HCEC 1CT (cell line): Measurements from ENCODE around the gene NUP50.

Experiments used
- DNase-seq: peaks from one replicate; pipeline ENCODE4 v3.0.0-alpha.2; 2017

Gene NUP50

DNA sequence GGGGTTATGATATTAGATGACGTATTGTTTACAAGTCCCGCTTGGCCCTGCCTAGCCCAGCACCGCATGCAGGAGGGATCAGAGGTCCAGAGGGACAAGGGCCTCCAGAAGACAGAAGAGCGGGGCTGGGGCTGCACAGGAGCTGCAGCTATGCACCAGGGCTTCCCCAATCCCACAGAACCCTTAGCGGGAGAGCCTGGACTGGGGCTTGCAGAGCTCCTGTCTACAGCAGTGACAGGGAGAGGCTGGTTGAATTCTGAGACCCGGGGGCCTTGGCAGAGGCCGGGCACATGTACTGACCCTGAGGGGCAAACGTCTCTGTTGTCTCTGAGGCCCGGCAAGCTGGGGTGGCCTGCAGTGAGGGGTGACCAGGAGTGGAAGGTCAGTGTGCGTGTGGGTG is 70.1 kb downstream of the NUP50 start:
- no peak for DNase-seq

DNA sequence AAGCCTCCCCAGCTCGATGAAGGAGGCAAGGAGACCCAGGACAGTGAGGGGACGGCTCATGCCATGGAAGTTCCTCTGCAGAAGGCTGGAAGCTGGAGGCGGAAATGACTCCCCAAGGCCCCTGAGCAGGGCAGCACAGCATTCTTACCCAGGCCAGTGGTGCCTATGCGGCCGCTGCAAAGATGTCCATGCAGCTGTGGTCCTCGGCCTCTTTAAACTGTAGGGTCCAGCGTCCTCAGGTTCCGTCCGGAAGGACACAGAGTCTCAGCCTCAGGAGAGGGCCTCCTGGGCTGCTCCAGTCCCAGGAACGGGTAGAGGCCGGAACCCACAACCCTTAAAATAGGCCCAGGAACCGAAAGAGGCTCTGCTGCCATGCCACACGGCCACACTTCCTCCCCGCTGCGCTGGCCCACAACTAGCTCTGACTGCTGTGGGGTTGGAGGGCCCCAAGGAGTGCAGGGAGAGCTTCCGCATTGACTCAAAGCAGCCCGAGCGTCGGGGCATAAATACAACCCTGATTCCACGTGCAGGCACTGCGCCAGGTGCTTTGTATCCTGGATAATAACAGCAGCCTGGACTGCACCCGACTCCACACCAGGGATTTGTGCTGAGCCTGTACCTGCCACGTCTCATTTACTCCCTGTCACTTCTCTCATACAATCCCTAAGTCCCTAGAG is 71.5 kb downstream of the NUP50 start:
- no peak for DNase-seq

DNA sequence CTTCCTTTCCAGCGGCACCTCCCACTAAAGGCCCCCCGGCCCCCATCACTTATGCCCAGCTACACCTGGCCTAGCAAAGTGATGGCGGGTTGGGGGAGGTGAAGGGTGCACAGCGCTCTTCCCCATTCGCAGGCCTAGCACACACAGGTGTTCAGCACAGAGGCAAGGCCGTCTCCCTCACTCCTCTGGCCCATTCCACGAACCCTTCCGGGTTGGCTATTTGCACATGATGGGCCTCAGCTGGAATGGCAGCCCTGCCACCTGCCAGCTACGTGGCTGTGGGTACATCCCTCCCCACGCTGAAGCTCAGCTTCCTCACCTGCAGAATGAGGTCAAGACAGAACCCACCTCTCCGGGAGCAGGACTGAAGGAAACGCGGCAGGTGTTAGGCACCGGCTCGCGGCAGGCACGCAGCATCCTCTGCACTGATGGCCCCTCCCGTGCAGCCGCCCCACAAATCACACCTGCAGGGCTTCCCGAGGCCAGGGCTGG is 72.2 kb downstream of the NUP50 start:
- DNase-seq = no peak

DNA sequence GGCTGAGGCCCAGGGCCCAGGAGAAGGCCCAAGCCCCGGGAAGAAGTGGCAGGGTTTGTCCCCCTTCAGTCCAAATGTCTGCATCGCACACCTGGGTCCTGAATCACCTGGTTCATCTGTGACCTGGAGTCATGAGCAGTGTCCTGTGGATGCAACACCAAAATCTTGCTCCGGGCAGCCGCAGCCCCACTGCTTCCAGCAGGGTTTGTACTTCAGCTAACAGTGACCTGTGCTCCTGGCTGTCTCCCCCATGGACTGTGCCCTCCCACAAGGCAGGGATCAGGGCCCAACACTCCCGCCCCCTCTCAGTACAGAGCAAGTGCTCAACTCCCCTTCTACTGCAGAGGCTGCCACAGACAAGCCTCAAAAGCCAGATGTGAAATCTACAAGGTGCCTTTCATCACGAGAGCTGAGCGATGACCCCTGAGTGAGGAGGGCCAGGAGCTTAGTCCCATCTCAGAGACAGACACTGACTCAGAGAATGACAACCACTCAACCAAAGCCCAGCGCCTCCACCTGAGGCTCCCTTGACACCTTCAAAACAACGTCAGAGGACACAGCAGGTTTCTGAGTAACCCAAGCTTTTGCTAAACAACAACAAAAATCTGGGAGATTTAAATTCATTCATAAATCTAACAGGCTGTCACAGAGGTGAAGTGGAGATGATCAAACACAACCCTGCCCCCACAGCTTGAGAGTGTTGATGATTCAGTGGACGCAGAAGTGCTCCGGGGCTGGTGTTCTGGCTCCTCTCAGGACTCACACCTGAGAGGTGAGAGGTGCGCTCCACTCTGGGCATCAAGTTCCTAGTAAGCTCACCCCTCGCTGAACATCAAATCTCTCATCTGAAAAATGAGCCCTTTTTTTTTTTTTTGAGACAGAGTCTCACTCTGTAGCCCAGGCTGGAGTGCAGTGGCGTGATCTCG is 73.6 kb downstream of the NUP50 start:
- no peak for DNase-seq
